ENCODE measurements around the gene ZNF665.

DNA sequence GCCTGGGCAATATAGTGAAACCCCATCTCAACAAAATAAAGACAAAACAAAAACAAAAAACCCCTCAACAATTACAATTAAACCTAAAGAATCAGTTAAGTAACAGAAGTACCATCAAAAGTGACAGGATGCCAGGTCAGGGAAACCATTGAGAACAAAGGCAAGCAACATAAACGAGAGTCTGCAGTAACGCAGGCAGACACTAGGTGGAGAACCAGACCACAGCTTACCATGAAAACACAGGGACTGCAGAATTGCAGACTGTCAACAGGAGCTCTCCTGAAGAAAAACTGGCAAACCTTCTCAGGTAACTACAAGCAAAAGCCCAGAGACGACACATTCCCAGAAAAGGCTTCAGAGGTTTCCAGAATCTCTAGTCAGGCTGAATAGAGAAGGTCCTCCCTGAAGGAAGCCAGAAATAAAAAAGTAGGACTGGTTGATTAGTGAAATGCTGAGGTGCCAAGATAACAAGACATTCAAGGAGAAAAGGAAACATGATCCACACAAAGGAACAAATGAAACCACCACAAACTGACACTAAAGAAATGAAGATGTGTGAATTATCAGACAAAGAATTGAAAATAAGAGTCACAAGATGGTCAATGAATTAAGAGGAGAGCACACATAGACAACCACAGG, 2.2 kb upstream of the ZNF665 start:
- TF ChIP-seq, protein P1, sequence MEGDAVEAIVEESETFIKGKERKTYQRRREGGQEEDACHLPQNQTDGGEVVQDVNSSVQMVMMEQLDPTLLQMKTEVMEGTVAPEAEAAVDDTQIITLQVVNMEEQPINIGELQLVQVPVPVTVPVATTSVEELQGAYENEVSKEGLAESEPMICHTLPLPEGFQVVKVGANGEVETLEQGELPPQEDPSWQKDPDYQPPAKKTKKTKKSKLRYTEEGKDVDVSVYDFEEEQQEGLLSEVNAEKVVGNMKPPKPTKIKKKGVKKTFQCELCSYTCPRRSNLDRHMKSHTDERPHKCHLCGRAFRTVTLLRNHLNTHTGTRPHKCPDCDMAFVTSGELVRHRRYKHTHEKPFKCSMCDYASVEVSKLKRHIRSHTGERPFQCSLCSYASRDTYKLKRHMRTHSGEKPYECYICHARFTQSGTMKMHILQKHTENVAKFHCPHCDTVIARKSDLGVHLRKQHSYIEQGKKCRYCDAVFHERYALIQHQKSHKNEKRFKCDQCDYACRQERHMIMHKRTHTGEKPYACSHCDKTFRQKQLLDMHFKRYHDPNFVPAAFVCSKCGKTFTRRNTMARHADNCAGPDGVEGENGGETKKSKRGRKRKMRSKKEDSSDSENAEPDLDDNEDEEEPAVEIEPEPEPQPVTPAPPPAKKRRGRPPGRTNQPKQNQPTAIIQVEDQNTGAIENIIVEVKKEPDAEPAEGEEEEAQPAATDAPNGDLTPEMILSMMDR (IDR thresholded peaks at IDR 0.05; ENCODE audit: extremely low read depth in 1 of 2, insufficient read depth in 1 of 2, low read depth in 1 of 2, low read length in 2 of 2) = peak; percentile 83
- TF ChIP-seq EZH2 (IDR thresholded peaks at IDR 0.05; ENCODE audit: borderline replicate concordance, low read depth, low read length, severe bottlenecking) (no peak), GATA2 (IDR thresholded peaks at IDR 0.05; ENCODE audit: insufficient read depth, insufficient read length, low read depth, low read length) (no peak), MYC (IDR thresholded peaks at IDR 0.05; ENCODE audit: low read depth, low read length) (no peak)

All from endothelial cell of umbilical vein (primary cell).